DOHH2 (cell line): ENCODE data around the gene TPM2.

Experiments
- H3F3A ChIP-seq: fragments of 200-600 bp; sonication (generic), shearing (Covaris generic); 2 replicates; pipeline ENCODE4 v1.6.0; 2016; ENCODE audit warnings: antibody characterized with exemption, mild to moderate bottlenecking; ENCODE audit not compliant: control insufficient read depth, insufficient read depth
- H3K27ac ChIP-seq: fragments of 200-600 bp; sonication (generic); 2 replicates; pipeline ENCODE4 v1.5.1; 2014; ENCODE audit warnings: low read depth, mild to moderate bottlenecking, low read length, moderate library complexity
- H3K27me3 ChIP-seq: fragments of 200-600 bp; sonication (generic); 2 replicates; pipeline ENCODE4 v1.6.1; 2014; ENCODE audit warnings: mild to moderate bottlenecking, low read length, mixed read lengths; ENCODE audit not compliant: control insufficient read depth
- H3K36me3 ChIP-seq: fragments of 200-600 bp; sonication (generic); 2 replicates; pipeline ENCODE4 v1.6.1; 2014; ENCODE audit warnings: mild to moderate bottlenecking, low read length, moderate library complexity, mixed read lengths; ENCODE audit not compliant: control insufficient read depth
- H3K4me1 ChIP-seq: fragments of 200-600 bp; sonication (generic); 2 replicates; pipeline ENCODE4 v1.6.1; 2014; ENCODE audit warnings: mild to moderate bottlenecking, low read length, mixed read lengths; ENCODE audit not compliant: control insufficient read depth
- H3K4me2 ChIP-seq: fragments of 200-600 bp; sonication (generic); 2 replicates; pipeline ENCODE4 v1.6.0; 2014; ENCODE audit warnings: mild to moderate bottlenecking, low read length, moderate library complexity
- H3K4me3 ChIP-seq: fragments of 200-600 bp; sonication (generic); 2 replicates; pipeline ENCODE4 v1.5.1; 2014; ENCODE audit warnings: mild to moderate bottlenecking, low read length, mixed read lengths
- H3K79me2 ChIP-seq: fragments of 200-600 bp; sonication (generic); 2 replicates; pipeline ENCODE4 v1.6.1; 2014; ENCODE audit warnings: mild to moderate bottlenecking, low read length, mixed read lengths; ENCODE audit not compliant: control insufficient read depth
- H3K9me2 ChIP-seq: fragments of 200-600 bp; sonication (generic); replicated peaks from 2 replicates; pipeline ENCODE4 v1.6.1; 2014; ENCODE audit warnings: mild to moderate bottlenecking, low read length, mixed read lengths; ENCODE audit not compliant: control insufficient read depth
- H3K9me3 ChIP-seq: fragments of 200-600 bp; sonication (generic); 2 replicates; pipeline ENCODE4 v1.6.1; 2014; ENCODE audit warnings: antibody characterized with exemption, low read length, mixed read lengths; ENCODE audit not compliant: control insufficient read depth, insufficient read depth
- H4K20me1 ChIP-seq: fragments of 200-600 bp; sonication (generic); 2 replicates; pipeline ENCODE4 v1.6.0; 2014; ENCODE audit warnings: low read depth, mild to moderate bottlenecking, antibody characterized with exemption, low read length, moderate library complexity; ENCODE audit not compliant: control insufficient read depth, insufficient read depth
- EZH2phosphoT487 ChIP-seq: fragments of 200-600 bp; sonication (generic); IDR thresholded peaks from 2 replicates; pipeline ENCODE4 v1.6.1; 2017; ENCODE audit warnings: borderline replicate concordance, mild to moderate bottlenecking, antibody characterized with exemption, low read length, moderate library complexity, mixed read lengths
- TF ChIP-seq, protein P1 (sequence below): fragments of 200-600 bp; sonication (generic); IDR thresholded peaks from one replicate; pipeline ENCODE4 v1.5.1; 2014; ENCODE audit warnings: antibody characterized with exemption, mild to moderate bottlenecking, low read depth, low read length; ENCODE audit not compliant: poor library complexity, severe bottlenecking

The TPM2 gene

GRCh38 chr9:35680331-35681105, 9.2 kb downstream of the TPM2 start:
- Histone ChIP-seq H4K20me1 (no peaks in the 10 kb centered on the region), H3K36me3 (no peaks in the 10 kb centered on the region), H3K9me2 (no peaks in the 10 kb centered on the region), H3F3A (no peaks in the 10 kb centered on the region), H3K27ac (no peak overlapping the region), H3K79me2 (no peaks in the 10 kb centered on the region), H3K9me3 (no peaks in the 10 kb centered on the region), H3K27me3 (no peaks in the 10 kb centered on the region), H3K4me2 (peak overlapping the region; percentile 54), H3K4me3 (peak overlapping the region; percentile 19), H3K4me1 (peaks cover 20% of the 10 kb centered on the region)
- TF ChIP-seq, protein P1, sequence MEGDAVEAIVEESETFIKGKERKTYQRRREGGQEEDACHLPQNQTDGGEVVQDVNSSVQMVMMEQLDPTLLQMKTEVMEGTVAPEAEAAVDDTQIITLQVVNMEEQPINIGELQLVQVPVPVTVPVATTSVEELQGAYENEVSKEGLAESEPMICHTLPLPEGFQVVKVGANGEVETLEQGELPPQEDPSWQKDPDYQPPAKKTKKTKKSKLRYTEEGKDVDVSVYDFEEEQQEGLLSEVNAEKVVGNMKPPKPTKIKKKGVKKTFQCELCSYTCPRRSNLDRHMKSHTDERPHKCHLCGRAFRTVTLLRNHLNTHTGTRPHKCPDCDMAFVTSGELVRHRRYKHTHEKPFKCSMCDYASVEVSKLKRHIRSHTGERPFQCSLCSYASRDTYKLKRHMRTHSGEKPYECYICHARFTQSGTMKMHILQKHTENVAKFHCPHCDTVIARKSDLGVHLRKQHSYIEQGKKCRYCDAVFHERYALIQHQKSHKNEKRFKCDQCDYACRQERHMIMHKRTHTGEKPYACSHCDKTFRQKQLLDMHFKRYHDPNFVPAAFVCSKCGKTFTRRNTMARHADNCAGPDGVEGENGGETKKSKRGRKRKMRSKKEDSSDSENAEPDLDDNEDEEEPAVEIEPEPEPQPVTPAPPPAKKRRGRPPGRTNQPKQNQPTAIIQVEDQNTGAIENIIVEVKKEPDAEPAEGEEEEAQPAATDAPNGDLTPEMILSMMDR = no peak
- TF ChIP-seq EZH2phosphoT487 = no peak

- Histone ChIP-seq H3F3A (no peaks in the 10 kb centered on the region), H3K79me2 (no peaks in the 10 kb centered on the region), H3K9me3 (no peaks in the 10 kb centered on the region), H4K20me1 (no peaks in the 10 kb centered on the region), H3K27me3 (no peaks in the 10 kb centered on the region), H3K4me2 (peak overlapping the region; percentile 54), H3K36me3 (no peaks in the 10 kb centered on the region), H3K9me2 (no peaks in the 10 kb centered on the region), H3K4me1 (peaks cover 20% of the 10 kb centered on the region), H3K4me3 (peak overlapping the region; percentile 19), H3K27ac (no peak overlapping the region)
- TF ChIP-seq, protein P1 = no peak
- TF ChIP-seq EZH2phosphoT487 = no peak
Measured at GRCh38 chr9:35679766-35680330, 9.9 kb downstream of the TPM2 start.

DNA sequence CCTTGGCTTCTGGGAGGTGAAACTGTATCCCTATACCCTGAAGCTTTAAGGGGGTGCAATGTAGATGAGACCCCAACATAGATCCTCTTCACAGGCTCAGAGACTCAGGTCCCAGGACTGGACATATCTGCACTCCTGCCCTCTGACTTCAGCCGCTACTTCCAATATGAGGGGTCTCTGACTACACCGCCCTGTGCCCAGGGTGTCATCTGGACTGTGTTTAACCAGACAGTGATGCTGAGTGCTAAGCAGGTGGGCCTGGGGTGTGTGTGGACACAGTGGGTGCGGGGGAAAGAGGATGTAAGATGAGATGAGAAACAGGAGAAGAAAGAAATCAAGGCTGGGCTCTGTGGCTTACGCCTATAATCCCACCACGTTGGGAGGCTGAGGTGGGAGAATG, 10.6 kb downstream of the TPM2 start:
- Histone ChIP-seq H3F3A (no peaks in the 10 kb centered on the region), H3K4me1 (peaks cover 20% of the 10 kb centered on the region), H4K20me1 (no peaks in the 10 kb centered on the region), H3K27ac (no peak overlapping the region), H3K36me3 (no peaks in the 10 kb centered on the region), H3K9me3 (no peaks in the 10 kb centered on the region), H3K4me3 (no peak overlapping the region), H3K79me2 (no peaks in the 10 kb centered on the region), H3K27me3 (peaks cover 3% of the 10 kb centered on the region; the same call in 1 of the 2 replicates), H3K9me2 (no peaks in the 10 kb centered on the region), H3K4me2 (no peak overlapping the region)
- TF ChIP-seq, protein P1 = no peak
- no peak for TF ChIP-seq EZH2phosphoT487
